Tibial artery (tissue), 4 donors: ENCODE data around the gene ACTL10.

ENCODE experiments used
- DNase-seq, 2 donors: peaks; one replicate each; pipeline ENCODE4 v3.0.0-alpha.2; 2019
- H3K27ac ChIP-seq, 2 donors: fragments of 200-600 bp; sonication (generic) in 1 of 2; 1 replicate in 1 of 2; 2 replicates in 1 of 2; pipeline ENCODE4 v1.5.1; 2018 to 2019; ENCODE audit warnings: mild to moderate bottlenecking in 1 of 2
- H3K27me3 ChIP-seq, 2 donors: fragments of 200-600 bp; sonication (generic) in 1 of 2; one replicate each; pipeline versions ENCODE4 v1.5.1 to v1.6.0; 2016 to 2019
- H3K36me3 ChIP-seq, 3 donors: fragments of 200-600 bp; sonication (generic) in 2 of 3; one replicate each; pipeline ENCODE4 v1.5.1; 2016 to 2019; ENCODE audit warnings: mild to moderate bottlenecking in 2 of 3
- H3K4me1 ChIP-seq, 4 donors: fragments of 200-600 bp; sonication (generic) in 2 of 4; 1 replicate in 3 of 4; 2 replicates in 1 of 4; pipeline ENCODE4 v1.5.1; 2016 to 2019
- H3K4me3 ChIP-seq, 2 donors: fragments of 200-600 bp; sonication (generic) in 1 of 2; 1 replicate in 1 of 2; 2 replicates in 1 of 2; pipeline ENCODE4 v1.5.1; 2018 to 2019; ENCODE audit warnings: mild to moderate bottlenecking in 2 of 2
- H3K9me3 ChIP-seq, 3 donors: fragments of 200-600 bp; sonication (generic) in 1 of 3; one replicate each; pipeline ENCODE4 v1.5.1; 2016 to 2019
- CTCF ChIP-seq, 2 experiments: fragments of 200-600 bp in 1 of 2; fragments of 450-650 bp in 1 of 2; IDR thresholded peaks; one replicate each; pipeline ENCODE4 v1.5.1; 2017 to 2019; ENCODE audit warnings: antibody characterized with exemption in 2 of 2, mild to moderate bottlenecking in 1 of 2, moderate library complexity in 1 of 2
- intact Hi-C: fragments of 100-400 bp; cut with DNase I; formaldehyde crosslinking; loops from one replicate; pipeline ENCODE4 v1.15.0; 2023; ENCODE audit warnings: low total_unique reads

Gene ACTL10

DNA sequence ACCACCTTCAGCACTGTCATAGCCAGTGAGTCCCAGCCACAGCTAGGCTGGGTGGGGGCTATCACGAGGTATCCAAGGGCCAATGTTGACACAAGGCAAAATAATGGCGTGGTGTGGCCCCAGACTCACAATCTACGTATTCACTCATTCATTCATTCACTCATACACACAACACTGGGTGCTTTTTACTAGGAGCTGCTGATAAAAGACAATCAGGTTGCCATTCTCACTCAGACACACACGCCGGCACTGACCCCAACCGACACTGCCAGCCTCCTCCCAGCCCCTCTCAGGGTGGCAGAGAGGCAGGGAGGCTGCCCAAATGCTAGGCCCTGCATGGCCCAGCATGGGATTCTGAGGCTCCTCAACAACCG is 6.1 kb upstream of the ACTL10 start:
- Histone ChIP-seq H3K4me3 (no peak overlapping the region), H3K27me3 (no peaks in the 10 kb centered on the region), H3K4me1 (peaks cover 0 to 22% (median 15%) of the 10 kb centered on the region in 4 donors), H3K9me3 (no peaks in the 10 kb centered on the region), H3K27ac (no peak overlapping the region), H3K36me3 (peaks cover 14 to 45% (median 36%) of the 10 kb centered on the region in 3 donors)
- TF ChIP-seq CTCF (IDR thresholded peaks at IDR 0.05) = no peak
- no peak for DNase-seq
- intact Hi-C loops = loop anchor here (5.0 to 10.0 kb wide), 3 partner anchors 98 to 206 kb away; no protein-coding TSS in a partner anchor

GRCh38 chr20:33662172-33662571 is 4.6 kb upstream of the ACTL10 start, which contains the start of gene C20orf144:
Gene C20orf144, plus strand, starts transcription at chr20:33662327. Its CDS starts 19 bp downstream, at chr20:33662346.
- Histone ChIP-seq H3K27me3 (no peaks in the 10 kb centered on the region), H3K4me3 (peak within 1 kb of the TSS; percentile 81 to 87), H3K4me1 (peaks cover 0 to 34% (median 24%) of the 10 kb centered on the region in 4 donors), H3K36me3 (peaks cover 14 to 33% (median 32%) of the 10 kb centered on the region in 3 donors), H3K27ac (peak within 1 kb of the TSS; percentile 91 to 93), H3K9me3 (no peaks in the 10 kb centered on the region)
- TF ChIP-seq CTCF (IDR thresholded peaks at IDR 0.05) = no peak
- no peak for DNase-seq
- intact Hi-C loops = loop anchor here (5.0 to 10.0 kb wide), 3 partner anchors 100 to 207 kb away; no protein-coding TSS in a partner anchor

GRCh38 chr20:33663161-33664084 is 3.3 kb upstream of the ACTL10 start:
- TF ChIP-seq CTCF (IDR thresholded peaks at IDR 0.05) = peak in 1 of 2 experiments; percentile 17
- H3K4me3 ChIP-seq = peak overlapping the region; percentile 81 to 87
- H3K36me3 ChIP-seq = peaks cover 14 to 21% (median 19%) of the 10 kb centered on the region in 3 donors
- DNase-seq = peak; percentile 67 to 89
- H3K27me3 ChIP-seq = no peaks in the 10 kb centered on the region
- no peaks in the 10 kb centered on the region for H3K9me3 ChIP-seq
- peak overlapping the region; percentile 91 to 93 for H3K27ac ChIP-seq
- H3K4me1 ChIP-seq = peaks cover 0 to 46% (median 33%) of the 10 kb centered on the region in 4 donors
- intact Hi-C loops = loop anchor here (5.0 to 10.0 kb wide), 3 partner anchors 101 to 209 kb away; no protein-coding TSS in a partner anchor

DNA sequence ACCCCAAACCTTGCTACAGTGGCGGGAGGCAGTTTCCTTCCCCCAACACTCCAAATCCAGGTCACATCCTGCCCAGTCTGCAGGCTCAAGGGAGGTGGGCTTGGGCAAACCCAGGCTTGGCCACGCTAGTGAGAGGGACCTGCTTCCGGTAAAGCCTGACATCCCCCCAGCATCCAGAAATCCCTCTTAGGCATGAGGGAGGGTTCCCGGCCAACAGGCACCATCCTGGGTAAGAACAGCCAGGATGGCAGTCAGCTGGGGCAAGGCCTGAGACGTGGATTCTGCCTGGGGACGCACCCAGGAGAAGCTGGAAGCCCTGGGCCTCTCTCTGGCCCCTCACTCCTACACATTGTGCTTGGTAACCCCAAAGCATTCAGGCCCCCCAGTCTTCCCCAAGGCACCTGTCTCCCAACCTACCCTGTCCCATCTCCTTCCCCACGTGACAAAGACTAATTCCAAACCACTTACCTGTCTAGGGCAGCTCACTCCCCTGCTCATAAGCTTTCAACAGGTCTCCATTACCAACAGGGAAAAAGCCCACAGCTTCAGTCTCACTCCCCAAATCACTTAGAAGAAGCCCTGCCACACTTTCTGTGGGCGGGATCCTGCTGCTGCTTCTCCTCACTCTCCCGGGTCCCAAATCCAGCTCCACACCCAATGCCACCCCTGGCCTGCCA is 2.5 kb upstream of the ACTL10 start:
- H3K9me3 ChIP-seq = no peaks in the 10 kb centered on the region
- DNase-seq = no peak
- peaks cover 11 to 20% (median 13%) of the 10 kb centered on the region in 3 donors for H3K36me3 ChIP-seq
- H3K4me1 ChIP-seq = peaks cover 0 to 50% (median 35%) of the 10 kb centered on the region in 4 donors
- H3K27me3 ChIP-seq = no peaks in the 10 kb centered on the region
- TF ChIP-seq CTCF (IDR thresholded peaks at IDR 0.05) = no peak
- H3K27ac ChIP-seq = peak overlapping the region; percentile 91 to 93
- intact Hi-C loops = loop anchor here (5.0 to 10.0 kb wide), 3 partner anchors 102 to 209 kb away; no protein-coding TSS in a partner anchor
- peak overlapping the region; percentile 81 to 87 for H3K4me3 ChIP-seq

GRCh38 chr20:33664762-33665144 is 2.0 kb upstream of the ACTL10 start:
- Histone ChIP-seq H3K4me1 (peaks cover 0 to 55% (median 37%) of the 10 kb centered on the region in 4 donors), H3K27me3 (no peaks in the 10 kb centered on the region), H3K9me3 (no peaks in the 10 kb centered on the region), H3K4me3 (no peak overlapping the region), H3K36me3 (peaks cover 6 to 18% (median 8%) of the 10 kb centered on the region in 3 donors), H3K27ac (peak overlapping the region; percentile 91 to 93)
- DNase-seq = no peak
- intact Hi-C loops = loop anchor here (5.0 to 10.0 kb wide), 3 partner anchors 102 to 210 kb away; no protein-coding TSS in a partner anchor
- no peak for TF ChIP-seq CTCF (IDR thresholded peaks at IDR 0.05)
